Measurements from ENCODE around the gene NUP62. TPM values are rescaled to one million over a fixed set of nuclear protein-coding genes. Genes with fewer than 3 reads are reported as not detected.

The NUP62 gene
- total RNA-seq, 1 donor from 2014 or later: 88.8 TPM

DNA sequence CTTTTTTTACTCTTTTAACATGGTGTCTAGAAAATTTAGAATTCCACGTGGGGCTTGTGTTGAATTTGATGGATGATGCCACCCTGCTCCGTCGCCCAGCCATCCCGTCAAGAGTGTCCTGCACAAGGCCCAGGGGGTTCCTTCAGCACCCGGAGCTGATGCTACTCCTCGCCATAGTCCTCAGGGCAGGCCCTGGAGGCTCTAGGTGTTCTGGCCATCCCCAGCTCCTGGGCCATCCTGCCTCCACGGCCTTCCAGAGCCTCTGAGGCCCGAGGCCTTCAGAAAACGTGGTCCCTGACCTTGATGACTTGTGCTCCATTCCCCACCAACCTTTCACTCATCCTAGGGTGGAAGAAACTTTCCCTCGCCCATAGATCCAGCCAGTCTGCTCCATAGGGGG, 55.5 kb downstream of the NUP62 start:
- no peaks in the 10 kb centered on the region for H3K27me3 Mint-ChIP-seq
- TF ChIP-seq, protein P1, sequence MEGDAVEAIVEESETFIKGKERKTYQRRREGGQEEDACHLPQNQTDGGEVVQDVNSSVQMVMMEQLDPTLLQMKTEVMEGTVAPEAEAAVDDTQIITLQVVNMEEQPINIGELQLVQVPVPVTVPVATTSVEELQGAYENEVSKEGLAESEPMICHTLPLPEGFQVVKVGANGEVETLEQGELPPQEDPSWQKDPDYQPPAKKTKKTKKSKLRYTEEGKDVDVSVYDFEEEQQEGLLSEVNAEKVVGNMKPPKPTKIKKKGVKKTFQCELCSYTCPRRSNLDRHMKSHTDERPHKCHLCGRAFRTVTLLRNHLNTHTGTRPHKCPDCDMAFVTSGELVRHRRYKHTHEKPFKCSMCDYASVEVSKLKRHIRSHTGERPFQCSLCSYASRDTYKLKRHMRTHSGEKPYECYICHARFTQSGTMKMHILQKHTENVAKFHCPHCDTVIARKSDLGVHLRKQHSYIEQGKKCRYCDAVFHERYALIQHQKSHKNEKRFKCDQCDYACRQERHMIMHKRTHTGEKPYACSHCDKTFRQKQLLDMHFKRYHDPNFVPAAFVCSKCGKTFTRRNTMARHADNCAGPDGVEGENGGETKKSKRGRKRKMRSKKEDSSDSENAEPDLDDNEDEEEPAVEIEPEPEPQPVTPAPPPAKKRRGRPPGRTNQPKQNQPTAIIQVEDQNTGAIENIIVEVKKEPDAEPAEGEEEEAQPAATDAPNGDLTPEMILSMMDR (conservative IDR thresholded peaks at IDR 0.05): no peak
- DNase-seq (ENCODE audit: extremely low spot score, unreplicated experiment): no peak
- peaks cover 4% of the 10 kb centered on the region for H3K4me1 Mint-ChIP-seq (ENCODE audit: unreplicated experiment)
- peaks cover 7% of the 10 kb centered on the region for H3K36me3 Mint-ChIP-seq
- peak overlapping the region; percentile 26 for H3K27ac Mint-ChIP-seq
- no peaks in the 10 kb centered on the region for H3K9me3 Mint-ChIP-seq
- no peak overlapping the region for H3K4me3 Mint-ChIP-seq

DNA sequence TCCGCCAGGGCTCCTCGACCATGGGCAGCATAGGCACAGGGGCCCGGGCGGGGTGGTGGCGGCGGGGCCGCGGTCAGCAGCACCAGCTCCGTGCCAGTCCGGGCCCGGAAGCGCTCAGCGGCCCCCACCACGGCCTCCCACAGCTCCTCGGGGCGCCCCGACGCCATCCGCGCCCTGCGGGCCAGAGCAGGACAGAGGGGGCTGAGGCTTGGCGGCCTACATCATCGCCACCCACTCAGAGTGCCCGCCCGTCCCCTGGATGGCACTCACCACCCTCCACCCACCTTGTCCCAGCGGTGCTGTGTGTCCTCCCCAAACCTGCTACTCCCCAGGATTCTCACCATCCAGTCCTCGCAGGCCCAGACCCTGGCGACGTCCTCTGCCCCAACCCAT, 56.2 kb downstream of the NUP62 start:
- Mint-ChIP-seq H3K36me3 (peaks cover 6% of the 10 kb centered on the region), H3K9me3 (no peaks in the 10 kb centered on the region), H3K4me3 (no peak overlapping the region), H3K4me1 (ENCODE audit: unreplicated experiment) (peaks cover 2% of the 10 kb centered on the region), H3K27ac (no peak overlapping the region), H3K27me3 (no peaks in the 10 kb centered on the region)
- DNase-seq (ENCODE audit: extremely low spot score, unreplicated experiment): no peak
- TF ChIP-seq, protein P1 (conservative IDR thresholded peaks at IDR 0.05): no peak

DNA sequence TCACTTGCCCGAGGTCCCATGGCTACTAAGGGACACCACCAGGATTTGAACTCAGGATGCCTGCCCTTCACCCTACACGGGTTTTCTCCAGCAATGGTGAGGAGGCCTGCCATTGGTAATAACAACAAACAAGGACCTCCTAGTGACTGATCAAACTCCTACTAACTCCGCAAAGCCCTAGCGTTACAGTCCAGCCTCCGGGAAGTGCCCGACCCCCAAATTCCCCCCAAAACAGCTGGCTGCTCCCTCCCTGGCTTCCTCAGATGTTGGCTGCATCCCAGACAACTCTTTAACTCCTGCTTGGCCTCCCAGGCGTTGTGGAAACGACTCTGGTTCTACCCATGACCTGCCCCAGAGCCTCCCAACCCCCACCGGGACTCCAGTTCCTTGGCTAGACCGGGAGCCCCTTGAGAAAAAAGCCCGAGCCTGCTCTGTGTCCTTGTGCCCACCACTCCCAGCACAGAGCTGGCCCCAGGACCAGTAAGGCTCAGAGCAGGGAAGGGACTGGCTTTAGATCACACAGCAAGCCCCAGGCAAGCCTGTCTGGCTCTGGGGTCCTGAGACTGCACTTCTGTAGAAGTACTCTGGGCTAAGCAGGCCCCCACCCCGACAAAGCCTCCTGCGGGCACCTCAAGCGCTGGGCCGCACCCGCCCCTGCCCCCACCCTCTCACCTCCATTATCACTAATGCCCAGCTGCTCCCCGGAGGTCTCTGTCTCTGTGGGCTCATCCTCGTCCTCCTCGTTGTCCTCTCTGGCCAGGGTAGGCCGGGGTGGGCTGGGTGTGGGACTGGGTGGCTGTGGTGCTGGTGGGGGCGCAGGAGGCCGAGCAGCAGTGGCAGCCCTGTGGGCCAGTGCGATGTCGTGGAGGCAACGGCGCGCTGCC, 56.8 kb downstream of the NUP62 start:
- peak overlapping the region; percentile 76 for H3K4me3 Mint-ChIP-seq
- H3K9me3 Mint-ChIP-seq: no peaks in the 10 kb centered on the region
- peak overlapping the region; percentile 50 for H3K27ac Mint-ChIP-seq
- H3K4me1 Mint-ChIP-seq (ENCODE audit: unreplicated experiment): peaks cover 2% of the 10 kb centered on the region
- no peaks in the 10 kb centered on the region for H3K27me3 Mint-ChIP-seq
- H3K36me3 Mint-ChIP-seq: peaks cover 4% of the 10 kb centered on the region
- no peak for DNase-seq (ENCODE audit: extremely low spot score, unreplicated experiment)
- TF ChIP-seq, protein P1 (conservative IDR thresholded peaks at IDR 0.05): no peak

DNA sequence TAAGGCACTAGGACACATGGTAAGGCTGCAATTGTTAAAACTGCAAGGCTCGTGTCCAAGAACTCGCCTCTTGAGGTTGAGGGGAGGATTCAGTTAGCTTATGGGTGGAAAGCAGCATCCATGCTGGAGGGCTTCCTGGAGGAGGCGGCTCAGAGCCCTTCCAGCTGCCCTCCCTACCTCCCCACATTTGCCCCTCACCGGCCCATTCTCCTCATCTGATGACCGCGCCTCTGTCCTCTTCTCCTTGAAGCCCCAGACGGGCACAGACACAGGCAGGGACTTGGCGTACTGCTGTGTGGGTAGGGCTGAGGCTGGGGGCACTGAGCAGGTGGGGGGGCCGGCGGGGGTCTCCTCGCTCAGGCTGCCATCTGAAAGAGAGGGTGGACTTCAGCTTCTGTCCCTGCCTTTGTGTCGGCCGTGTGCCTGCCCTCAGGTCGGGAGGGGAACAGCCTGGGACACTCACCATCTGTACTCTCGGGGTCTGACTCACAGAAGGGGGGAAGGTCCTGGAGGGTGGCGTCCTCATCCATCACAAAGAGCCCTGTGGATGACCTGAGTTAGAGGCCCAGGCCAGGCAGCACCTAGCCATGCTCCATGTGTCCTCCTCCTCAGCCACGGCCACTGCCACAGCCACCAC, 57.8 kb downstream of the NUP62 start:
- Mint-ChIP-seq H3K9me3 (no peaks in the 10 kb centered on the region), H3K4me3 (peak overlapping the region; percentile 76), H3K4me1 (ENCODE audit: unreplicated experiment) (peaks cover 9% of the 10 kb centered on the region), H3K27me3 (no peaks in the 10 kb centered on the region), H3K36me3 (peaks cover 4% of the 10 kb centered on the region), H3K27ac (peak overlapping the region; percentile 50)
- DNase-seq (ENCODE audit: extremely low spot score, unreplicated experiment): no peak
- TF ChIP-seq, protein P1 (conservative IDR thresholded peaks at IDR 0.05): no peak

DNA sequence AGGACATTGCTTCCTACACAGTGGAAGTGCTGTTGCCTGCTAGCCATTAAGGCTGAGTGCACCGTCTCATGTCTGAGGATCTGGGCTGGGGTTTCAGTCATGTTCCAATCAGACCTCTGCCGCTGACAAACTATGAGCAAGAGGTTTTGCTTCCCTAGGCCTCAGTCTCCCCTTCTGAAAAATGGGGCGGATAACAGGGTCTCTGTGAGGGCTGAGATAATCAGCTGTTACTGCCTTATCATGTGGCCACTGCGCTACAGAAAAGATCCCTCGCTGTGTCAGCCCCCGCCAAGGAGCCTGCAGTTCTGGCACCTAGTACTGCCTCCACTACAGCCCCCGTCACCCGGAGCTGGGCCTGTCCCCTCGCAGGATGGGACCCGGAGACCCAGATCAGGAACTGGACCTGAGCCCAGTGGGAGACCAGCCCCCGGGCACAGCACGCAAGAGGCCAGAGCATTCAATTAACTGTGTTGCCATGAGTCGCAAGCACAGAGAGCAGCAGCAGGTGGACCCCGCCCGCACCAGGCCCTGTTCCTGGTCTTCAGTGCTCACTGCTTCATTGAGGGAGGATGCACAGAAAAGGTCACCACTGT, 58.9 kb downstream of the NUP62 start:
- Mint-ChIP-seq H3K27me3 (no peaks in the 10 kb centered on the region), H3K36me3 (peaks cover 4% of the 10 kb centered on the region), H3K4me1 (ENCODE audit: unreplicated experiment) (peaks cover 13% of the 10 kb centered on the region), H3K27ac (peak overlapping the region; percentile 88), H3K9me3 (no peaks in the 10 kb centered on the region), H3K4me3 (no peak overlapping the region)
- TF ChIP-seq, protein P1 (conservative IDR thresholded peaks at IDR 0.05): no peak
- DNase-seq (ENCODE audit: extremely low spot score, unreplicated experiment): no peak

Measured in type B pancreatic cell (in vitro differentiated cells).